Posterior cingulate gyrus (tissue), 11 donors: Measurements from ENCODE around the gene CACNA1G.

Source experiments
- DNase-seq, 10 donors: peaks; one replicate each; pipeline versions ENCODE4 v3.0.0 to v3.0.0-alpha.2; 2020 to 2021; ENCODE audit warnings: mixed read lengths in 3 of 10
- intact Hi-C: fragments of 100-400 bp; cut with DNase I; formaldehyde crosslinking; loops from one replicate; pipeline ENCODE4 v1.15.1; 2023

Gene CACNA1G

DNA sequence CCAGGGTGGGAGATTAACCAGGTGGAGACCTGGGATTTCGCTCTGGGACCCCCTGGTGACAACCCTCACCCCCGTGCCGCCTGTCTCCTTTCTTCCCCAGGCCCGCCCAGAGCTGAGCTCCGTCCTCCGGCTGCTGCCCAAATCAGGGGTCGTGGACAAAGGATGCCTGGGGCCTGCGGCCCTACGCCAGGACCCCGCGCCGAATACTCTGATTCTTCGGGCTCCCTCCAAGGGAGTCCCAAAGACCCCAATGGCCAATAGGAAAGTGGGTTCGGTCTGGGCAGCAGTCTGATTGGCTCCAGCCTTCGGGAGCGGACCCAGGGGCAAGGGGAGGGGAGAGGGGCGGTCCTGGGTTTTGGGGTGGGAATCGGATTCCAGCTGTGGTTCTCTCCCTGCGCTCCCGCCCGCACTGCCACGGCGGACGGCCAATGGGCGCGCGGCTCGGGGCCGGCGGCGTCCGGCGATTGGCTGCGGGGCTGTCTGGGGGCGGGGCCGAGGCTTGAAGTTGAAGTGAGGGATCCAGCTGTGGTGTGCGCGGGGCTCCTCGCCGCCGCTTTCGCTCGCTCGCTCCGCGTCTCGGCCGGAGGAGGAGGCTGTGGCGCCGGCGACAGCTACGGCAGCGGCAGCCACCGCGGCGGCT is at the start of gene CACNA1G:
TSS of gene CACNA1G (plus strand) at position 531 of the 640 bp plus-strand sequence. CDS start 745 bp downstream, outside the sequence.
- intact Hi-C loops, result no loop called here

DNA sequence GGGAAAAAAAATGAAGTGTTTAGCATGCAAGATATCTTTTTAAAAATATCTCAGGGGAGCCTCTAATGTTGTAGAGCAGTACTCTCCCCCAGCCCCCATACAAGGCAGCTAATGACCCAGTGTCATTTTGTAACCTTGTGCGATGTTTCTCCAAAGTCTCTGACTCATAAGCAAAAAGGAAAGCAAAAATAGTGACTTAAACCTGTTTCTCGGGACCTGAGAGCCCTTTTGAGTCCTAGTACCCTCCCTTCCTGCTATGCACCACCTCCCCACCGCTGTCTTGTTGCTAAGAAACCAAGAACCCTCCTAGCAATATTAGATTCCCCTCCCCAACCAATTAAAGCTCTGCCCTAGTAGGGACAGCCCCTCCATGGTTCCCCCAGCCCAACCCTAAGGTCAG is 49.5 kb upstream of the CACNA1G start:
- no peak for DNase-seq
- intact Hi-C loops, result no loop called here

More for the DNA sequence above, at the start of gene CACNA1G:
- DNase-seq, result peak; percentile 83 to 98 (median 89)

GRCh38 chr17:50513495-50513894 is 47.0 kb upstream of the CACNA1G start:
- DNase-seq, result no peak

GRCh38 chr17:50514388-50514787 is 46.1 kb upstream of the CACNA1G start:
- intact Hi-C loops, result no loop called here
- DNase-seq, result peak in 1 of 10 donors; percentile 27

More at GRCh38 chr17:50513495-50513894, 47.0 kb upstream of the CACNA1G start:
- intact Hi-C loops, result no loop called here

- intact Hi-C loops, result no loop called here
- DNase-seq, result peak in 3 of 10 donors; percentile 21 to 67 (median 32)
Observed at GRCh38 chr17:50514936-50515702, 45.4 kb upstream of the CACNA1G start.

GRCh38 chr17:50517011-50517410 is 43.5 kb upstream of the CACNA1G start:
- intact Hi-C loops, result no loop called here
- no peak for DNase-seq

DNA sequence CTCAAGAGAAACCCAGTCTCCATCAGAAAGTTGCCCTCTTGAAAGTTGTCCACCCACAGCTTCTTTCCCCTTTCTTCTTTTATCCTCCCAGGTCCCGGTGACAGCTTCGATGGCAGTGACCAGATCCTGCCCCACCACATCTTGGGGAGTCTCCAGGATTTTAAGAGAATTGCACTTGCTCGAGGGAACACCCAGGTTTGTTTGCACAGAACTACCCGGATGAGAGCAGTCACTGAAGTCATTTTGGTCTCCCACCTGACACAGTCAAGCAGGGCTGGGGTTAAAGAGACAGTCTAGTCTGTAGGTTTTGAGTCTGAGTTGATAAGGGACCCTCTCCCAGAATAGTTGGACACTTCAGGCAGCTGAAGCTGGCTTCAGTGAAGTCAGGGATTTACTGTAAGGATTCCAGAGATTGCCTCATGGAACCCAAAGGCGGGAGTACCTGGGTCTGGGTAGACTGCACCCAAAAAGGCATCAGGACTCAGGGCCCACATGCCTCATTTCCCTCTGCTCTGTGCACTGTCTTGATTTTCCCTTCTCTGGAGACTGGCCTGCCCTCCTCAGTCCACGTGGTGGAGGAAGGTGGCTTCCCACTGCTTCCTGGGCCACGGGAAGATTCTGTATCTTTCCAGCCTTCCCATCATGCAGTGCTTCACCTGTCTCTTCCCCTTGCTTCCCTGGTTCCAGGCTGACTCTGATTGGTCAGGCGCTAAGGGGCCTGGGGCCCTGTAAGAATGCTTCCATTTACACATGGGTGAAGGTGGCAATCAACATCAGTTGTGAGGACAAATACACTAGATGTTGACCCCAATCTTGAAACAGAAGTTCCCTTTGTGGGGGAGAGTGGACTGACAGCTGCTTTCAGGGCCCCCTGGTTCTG is 42.8 kb upstream of the CACNA1G start:
- intact Hi-C loops, result no loop called here

GRCh38 chr17:50518384-50519023 is 42.0 kb upstream of the CACNA1G start:
- intact Hi-C loops, result no loop called here
- DNase-seq, result peak in 1 of 10 donors; percentile 42

More for the DNA sequence above, 42.8 kb upstream of the CACNA1G start:
- DNase-seq, result peak in 1 of 10 donors; percentile 31

- intact Hi-C loops, result no loop called here
- no peak for DNase-seq
Observed at GRCh38 chr17:50519141-50519834, 41.2 kb upstream of the CACNA1G start.

DNA sequence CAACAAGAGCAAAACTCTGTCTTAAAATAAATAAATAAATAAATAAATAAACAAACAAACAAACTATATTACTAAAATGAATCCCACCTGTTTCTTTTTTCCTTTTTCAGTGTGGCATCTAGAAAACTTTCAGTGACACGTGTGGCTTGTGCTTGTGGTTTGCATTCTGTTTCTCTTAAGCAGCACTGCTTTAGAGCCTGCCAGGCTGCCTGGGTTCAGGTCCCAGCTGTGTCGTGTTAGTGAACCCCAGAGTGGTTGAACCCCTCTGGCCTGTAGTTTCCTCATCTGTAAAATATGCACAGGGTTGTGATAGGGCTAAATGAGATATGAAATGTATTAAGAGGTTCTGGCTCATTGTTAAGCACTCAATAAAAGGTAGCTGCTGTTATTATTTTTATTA is 40.0 kb upstream of the CACNA1G start:
- intact Hi-C loops, result no loop called here
- no peak for DNase-seq

- intact Hi-C loops, result no loop called here
- no peak for DNase-seq
Observed at GRCh38 chr17:50521514-50521913, 39.0 kb upstream of the CACNA1G start.

DNA sequence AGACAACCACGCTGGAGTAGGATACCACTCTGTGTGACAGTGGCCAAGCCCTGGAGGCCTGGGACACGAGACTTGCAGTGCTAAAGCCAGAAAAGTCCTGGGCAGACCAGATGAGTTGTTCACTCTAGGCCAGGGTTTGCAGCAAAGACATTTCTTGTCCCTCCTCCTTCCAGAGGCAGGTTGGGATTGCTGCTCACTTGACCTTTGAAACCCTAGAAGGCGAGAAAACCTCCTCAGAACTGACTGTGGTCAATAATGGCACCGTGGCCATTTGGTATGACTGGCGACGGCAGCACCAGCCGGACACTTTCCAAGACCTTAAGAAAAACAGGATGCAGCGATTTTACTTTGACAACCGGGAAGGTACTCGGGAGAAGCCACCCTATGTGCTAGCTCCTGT is 37.7 kb upstream of the CACNA1G start:
- intact Hi-C loops, result no loop called here
- no peak for DNase-seq

DNA sequence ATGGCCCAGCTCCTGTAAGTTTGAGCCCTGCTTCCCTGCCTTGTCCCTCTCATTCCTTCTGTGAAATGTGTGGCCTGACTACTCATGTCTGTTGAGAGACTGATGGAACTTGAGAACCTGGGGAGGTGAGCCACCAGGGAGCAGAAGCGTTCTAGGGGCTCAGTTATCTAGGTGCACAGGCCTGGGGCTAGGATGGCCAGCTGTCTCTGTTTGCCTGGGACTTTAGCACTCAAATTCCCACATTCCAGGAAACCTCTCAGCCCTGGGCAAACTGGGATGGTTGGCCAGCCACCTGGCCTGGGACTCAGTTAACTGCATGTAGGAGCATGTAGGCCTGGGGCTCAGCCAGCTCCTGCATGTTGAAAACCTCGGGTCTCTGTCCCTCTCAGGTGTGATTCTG is 37.3 kb upstream of the CACNA1G start:
- intact Hi-C loops, result no loop called here
- no peak for DNase-seq

GRCh38 chr17:50524838-50525237 is 35.7 kb upstream of the CACNA1G start:
- DNase-seq, result no peak
- intact Hi-C loops, result no loop called here

- intact Hi-C loops, result no loop called here
- no peak for DNase-seq
Observed at GRCh38 chr17:50527155-50527762, 33.3 kb upstream of the CACNA1G start.

DNA sequence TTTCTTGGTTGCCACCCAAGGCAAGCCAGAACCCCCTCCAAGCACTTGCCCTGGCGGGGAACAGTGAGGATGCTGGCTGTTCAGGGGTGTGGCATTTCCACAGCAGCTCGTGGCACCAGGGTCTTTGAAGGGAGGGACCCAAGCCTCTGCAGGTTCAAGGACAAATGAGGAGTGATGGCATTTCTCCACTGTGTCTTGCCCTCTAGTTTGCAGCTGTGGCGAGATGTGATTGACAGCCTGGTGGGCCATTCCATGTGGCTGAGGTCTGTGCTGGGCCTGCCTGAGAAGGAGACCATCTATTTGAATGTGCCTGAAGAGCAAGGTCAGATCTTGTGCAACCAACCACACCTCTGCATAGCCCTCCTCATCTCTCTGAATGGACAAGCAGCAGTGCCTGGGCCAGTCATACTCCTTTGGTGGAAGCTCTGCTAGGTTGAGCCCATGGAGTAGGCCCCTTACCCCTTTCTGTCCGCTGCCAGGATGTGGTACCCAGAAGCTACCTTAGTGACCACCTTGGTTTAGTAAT is 32.5 kb upstream of the CACNA1G start:
- intact Hi-C loops, result no loop called here

DNA sequence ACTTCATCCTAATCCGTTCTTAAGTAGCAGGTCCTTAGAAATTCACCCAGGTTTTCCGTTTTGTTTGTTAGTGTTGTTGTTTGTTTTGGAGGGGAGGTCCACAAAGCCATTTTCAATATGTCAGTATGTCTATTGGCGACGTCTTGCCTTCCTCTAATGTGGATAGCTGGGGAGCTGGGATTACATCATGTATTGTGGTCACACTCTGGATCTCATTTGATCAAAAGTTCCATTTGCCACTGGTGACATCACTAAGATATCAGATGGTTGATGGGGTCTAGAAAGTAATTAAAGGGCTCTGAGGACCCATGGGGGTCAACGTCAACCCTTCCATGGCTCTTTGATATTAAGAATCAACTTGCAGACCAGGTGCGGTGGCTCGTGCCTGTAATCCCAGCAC is 30.7 kb upstream of the CACNA1G start:
- no peak for DNase-seq

More for the DNA sequence above, 32.5 kb upstream of the CACNA1G start:
- no peak for DNase-seq

DNA sequence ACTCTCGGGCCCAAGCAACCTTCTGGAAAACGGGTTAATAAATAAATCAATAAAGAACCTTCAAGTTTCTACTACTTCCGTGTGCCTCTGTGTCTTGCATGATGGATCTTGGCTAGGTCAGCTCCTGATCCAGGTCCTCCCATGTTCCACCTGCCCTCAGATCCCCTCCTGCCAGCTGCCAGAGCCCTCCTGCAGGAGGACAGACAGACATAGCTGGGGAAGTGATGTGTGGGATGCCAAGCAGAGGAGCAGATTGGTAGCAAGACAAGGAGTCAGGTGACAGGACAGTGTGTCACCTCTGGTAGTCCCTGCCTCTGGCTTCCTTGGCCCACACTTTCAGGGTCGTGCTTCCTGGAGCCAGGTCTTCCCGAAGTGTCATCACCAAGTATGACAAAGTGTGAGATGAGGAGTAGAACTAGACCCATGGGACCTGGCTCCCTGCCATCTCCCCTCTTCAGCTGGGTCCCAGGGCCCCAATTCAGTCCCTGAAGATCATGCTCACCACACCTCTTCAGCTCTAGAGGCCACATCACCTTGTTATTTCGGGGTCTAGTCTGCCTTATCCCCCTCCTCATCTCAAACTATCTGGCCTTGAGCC is 29.0 kb upstream of the CACNA1G start:
- DNase-seq, result no peak
- intact Hi-C loops, result no loop called here

More for the DNA sequence above, 30.7 kb upstream of the CACNA1G start:
- intact Hi-C loops, result no loop called here
